Inflammatory macrophage treated with lipopolysaccharide for 4 hours (primary cell): ENCODE measurements around the gene FYB2.

Experiments used
- DNase-seq: peaks from one replicate; pipeline ENCODE4 v3.0.0-alpha.2; 2020

The FYB2 gene

DNA sequence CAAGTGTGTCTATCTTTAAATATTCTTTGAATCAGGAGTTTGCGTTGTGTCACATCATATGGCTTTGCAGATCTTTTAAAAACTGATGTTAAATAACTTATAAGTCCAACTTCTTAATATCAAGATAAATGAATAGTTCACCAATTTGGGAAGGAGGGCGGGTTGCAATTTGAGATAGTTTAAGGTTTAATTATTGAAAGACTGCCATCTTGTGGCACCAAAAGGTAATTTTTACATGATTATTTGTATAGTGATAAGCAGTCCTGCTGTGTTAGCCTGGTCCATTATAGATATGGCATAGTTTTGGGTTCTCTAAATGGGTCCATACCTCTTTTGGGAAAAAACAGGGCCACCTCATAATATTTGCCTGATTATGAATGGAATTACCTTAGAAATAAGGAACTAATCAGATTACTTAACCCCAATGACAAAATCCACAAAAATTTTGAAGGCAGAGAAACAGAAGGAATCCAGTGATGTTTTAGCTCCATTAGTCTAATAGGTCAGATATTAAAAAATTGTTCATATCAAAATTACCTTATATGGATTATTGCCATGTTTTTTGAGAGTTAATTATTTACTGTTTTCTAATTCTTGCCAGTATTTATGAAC lies 109.8 kb downstream of the FYB2 start:
- DNase-seq, result peak; percentile 61

DNA sequence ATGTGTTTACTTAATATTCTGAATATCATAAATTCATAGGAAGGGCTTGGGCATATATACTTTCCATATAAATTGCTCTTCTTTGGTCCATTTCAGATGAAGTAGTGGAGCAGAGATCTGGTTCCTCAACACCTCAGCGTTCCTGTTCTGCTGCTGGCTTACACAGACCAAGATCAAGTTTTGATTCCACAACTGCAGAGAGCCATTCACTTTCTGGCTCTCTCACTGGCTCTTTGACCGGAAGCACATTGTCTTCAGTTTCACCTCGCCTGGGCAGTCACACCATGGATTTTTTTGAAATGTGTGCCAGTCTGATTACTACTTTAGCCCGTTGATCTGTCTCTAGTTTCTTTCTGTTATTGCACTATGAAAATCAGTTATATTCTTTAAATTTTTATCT lies 111.8 kb downstream of the FYB2 start:
- no peak for DNase-seq

DNA sequence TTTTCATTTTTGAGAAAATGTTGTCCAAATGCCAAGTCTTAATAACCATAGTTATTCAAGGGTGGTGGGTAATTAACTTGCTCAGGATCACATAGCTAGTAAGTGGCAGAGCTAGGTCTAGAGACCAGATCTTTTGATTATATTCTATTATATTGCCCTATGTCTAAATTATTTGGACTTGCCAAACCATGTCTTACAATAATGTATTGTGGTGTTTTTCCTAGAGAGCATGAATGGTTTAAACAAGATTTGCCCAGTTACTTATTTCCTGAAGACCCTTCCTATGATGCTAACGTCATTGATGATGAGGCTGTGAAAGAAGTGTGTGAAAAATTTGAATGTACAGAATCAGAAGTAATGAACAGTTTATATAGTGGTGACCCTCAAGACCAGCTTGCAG lies 115.5 kb downstream of the FYB2 start:
- no peak for DNase-seq

DNA sequence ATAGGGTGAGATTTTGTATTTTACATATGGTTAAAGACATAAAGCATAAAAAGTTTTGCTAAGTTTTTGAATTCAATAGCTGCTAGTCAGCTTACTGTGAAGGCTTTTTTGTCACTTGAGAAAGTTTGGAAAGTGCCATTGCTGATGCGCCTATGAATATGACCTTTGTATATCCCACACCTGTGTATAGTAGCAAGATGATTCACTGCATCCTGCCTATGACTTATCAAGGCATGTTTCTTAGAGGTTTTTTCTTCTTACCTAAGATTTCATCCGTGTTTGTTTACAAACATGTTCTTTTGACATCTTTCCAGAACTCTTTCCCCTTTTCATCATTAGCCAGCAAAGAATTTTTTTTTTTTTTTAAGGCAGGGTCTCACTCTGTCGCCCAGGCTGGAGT lies 122.5 kb downstream of the FYB2 start:
- no peak for DNase-seq

DNA sequence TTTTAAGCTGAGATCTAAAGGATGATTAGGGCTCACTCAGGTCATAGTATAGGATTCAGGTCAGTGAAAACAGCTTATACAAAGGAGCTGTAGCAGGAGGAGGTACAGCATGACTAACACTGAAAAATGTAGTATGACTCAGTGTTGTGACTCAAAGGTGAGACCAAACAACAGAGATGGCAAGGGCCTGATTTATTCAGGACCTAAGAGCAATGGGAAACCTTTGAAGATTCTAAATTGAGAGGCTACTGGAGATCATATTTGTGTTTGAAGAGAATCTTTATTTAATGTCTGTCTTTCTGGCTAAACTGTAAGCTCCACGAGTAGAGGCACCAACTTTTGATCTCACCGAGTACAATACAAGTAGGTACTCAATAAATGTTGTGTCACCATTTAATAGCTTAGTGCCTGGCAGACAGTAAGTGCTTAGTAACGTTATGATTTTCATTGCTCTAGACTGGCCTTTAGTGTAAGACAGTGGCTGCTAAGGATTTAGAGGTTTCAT lies 130.6 kb downstream of the FYB2 start:
- DNase-seq, result no peak

DNA sequence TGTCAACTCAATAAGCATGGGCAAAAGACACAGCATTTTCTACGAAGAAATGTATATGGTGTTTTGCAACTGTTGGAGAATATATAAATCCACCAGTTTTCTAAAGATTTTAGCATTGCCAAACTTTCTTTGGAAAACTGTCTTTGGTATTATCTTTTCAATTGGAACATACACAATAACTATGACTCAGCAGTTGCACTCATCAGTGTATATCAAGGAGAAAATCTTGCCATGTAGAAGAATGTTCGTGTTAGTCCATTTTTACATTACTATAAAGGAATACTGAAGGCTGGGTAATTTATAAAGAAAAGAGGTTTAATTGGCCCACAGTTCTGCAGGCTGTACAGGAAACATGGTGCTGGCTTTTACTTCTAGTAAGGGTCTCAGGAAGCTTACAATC lies 133.0 kb downstream of the FYB2 start:
- no peak for DNase-seq

DNA sequence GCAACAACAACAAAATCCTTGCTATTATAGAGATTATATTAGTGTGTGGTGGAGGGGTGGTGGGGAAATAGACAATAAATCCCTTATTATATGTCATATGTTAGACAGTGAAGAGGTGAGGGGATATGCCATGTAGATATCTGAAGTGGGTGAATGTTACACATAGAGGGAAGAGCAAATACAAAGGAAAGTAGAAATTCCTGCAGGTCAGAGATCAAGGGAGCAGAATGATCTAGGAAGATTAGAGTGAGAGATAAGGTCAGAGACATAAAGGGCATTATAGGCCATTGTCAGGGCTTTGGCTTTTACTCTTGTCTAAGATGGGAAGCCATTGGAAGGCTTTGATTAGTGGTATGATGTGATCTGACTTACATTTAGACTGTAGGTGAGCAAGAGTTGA lies 135.6 kb downstream of the FYB2 start:
- DNase-seq, result no peak

DNA sequence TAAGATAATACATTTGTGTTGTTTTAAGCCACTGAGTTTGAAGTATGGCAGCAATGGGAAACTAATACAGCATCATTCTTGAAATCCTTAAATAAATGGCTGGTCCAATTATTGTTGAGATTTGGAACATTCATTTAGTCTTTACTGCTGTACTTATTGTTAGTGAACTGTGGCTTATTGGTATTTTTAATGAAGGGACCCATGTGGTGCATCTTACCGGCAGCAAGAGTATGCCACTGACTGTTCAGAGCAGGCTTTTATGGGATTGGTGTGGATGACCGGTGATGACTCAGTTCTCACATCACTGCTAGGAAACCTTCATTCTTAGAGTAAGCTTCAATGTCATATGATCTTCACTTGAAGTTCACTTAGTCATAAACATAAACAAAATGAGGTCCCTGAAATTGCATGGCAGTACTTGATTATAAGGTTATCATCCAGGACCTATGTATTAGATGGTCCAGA lies 142.6 kb downstream of the FYB2 start:
- no peak for DNase-seq

DNA sequence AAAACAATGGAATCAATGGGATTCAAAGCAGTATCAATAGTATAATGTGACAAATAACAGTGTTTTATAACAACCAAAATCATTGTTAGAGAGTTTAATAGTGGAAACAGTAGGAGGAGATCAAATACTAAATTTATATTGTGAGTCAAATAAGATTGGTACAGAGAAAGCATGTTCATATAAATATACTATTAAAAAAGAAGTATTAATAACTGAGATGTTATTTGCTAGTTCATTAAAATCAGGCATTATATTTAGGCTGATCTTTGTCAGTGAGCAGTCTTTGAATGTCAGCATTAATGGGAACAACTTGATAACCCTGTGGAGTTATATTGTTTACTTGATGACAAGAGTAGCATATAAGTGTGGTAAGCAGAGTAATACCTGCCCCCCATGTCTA lies 143.4 kb downstream of the FYB2 start:
- no peak for DNase-seq

DNA sequence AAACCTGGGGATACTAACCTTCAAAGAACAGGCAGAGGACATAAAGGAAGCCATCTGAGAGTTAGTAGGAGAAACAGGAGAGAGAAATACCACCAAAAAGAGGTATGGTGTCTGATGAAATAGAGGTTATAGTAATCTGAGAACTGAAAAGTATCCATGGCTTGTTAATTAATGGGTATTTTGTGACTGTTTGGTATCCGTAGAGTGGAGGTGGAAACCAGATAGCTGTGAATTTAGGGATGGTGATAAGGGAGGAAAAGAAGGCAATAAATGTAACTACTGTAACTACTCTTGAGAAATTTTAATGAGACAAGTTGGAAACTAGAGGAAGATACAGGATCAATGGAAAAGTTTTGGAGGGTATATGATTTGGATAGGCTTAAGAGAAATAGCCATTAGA lies 146.6 kb downstream of the FYB2 start:
- no peak for DNase-seq

DNA sequence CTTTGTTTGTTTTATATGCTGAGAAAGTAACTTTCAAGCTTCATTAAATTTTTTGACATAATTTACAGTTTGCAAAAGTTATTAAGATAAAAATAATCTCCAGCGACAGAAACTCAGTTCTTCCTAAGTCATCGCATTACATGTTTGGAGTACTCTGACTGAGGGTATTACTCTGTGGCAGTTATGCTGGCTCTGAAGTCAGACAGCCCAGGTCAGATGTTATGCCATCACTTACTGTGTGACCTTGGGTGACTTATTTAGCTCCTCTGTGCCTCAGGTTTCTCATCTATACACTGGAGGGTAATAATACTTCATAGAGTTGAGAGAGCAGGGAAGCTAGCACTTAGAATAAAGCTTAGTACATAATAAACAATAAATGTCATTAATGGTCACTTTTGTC lies 147.7 kb downstream of the FYB2 start:
- no peak for DNase-seq

DNA sequence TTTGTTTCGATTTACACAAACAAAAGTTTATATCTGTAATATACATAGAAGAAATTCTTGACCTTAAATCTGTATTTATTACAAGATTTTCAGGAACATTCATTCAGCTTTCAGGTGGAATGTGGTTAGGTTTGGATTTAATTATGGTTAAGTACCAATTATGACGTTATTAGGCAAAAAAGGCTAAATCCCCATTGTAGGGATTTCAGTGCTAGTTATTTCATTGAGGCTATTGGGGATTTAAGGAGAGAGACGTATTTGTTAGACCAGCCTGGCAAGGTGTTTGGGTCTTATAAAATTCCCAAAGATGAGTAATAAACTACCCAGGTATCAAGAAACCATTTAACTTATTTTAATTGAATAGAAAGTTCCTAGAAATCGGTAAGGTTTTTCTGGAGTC lies 148.1 kb downstream of the FYB2 start:
- no peak for DNase-seq

DNA sequence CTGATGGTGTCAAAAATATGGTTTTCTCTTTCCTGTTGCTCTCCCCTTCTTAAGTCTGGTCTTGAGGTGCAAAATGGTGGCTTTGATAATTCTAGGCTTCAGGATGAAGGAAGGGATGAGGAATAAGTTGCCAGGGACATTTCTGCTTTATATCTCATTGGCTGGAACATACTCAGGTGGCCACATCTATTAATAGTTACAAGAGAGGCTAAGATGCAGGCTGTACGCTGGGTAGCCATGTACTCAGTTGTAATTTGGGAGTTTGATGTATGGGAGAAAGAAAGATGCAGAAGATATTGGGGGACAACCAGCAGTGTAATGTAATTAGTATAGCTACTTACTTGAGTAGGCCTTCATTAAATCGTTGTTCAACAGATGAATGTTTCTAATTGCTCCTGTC lies 148.9 kb downstream of the FYB2 start:
- no peak for DNase-seq
